Suppressor macrophage treated with lipopolysaccharide for 4 hours (primary cell): ENCODE data around the gene PAK4.
"Not testable (repeated sequence)": the region's sequence is repeated elsewhere in the genome, so short reads cannot be mapped to it uniquely, and the experiment has no call there.

ENCODE experiments used
- DNase-seq: peaks from one replicate; pipeline ENCODE4 v3.0.0-alpha.2; 2020

Gene PAK4

DNA sequence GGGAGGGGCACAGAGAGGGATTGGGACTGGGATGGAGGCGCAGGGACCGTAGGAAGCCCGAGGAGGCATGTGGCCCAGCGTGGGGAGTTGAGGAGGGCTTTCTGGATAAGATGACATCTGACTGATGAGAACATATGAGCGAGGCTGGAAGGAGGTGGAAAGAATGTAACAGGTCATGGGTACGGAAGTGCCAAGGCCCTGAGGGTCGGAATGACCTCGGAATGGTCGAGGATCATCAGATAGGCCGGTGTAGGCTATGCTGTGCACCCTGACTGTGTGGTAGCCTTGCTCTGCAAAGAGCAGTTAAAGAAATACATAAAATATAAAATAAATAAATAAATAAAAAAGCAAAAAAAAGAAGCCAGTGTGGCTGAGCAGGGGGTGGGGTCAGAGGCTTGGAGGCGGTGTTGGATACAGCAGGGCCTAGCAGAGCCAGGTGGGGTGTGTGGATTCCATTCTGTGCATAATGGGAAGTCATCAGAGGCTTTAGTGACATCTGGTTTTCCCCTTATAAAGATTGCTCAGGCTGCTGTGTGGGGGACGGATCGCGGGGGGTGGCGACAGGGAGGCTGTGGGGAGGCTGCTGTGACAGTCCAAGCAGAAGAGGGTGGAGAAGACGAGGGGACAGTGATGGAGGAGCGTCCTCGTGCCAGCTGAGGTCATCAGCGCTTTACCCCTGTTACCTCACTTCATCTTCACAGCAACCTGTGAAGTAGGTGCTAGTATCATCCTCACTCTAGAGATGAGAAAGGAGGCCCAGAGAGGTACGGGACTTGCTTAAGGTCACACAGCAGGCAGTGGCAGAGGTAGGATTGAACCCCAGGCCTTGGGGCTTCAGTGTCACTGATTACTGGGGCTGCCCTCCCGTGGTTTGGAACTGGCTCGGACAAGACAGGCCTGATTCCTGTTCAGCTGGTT lies 5.0 kb downstream of the PAK4 start:
- DNase-seq = no peak

- DNase-seq = no peak
Measured at GRCh38 chr19:39131255-39131755, 5.7 kb downstream of the PAK4 start.

DNA sequence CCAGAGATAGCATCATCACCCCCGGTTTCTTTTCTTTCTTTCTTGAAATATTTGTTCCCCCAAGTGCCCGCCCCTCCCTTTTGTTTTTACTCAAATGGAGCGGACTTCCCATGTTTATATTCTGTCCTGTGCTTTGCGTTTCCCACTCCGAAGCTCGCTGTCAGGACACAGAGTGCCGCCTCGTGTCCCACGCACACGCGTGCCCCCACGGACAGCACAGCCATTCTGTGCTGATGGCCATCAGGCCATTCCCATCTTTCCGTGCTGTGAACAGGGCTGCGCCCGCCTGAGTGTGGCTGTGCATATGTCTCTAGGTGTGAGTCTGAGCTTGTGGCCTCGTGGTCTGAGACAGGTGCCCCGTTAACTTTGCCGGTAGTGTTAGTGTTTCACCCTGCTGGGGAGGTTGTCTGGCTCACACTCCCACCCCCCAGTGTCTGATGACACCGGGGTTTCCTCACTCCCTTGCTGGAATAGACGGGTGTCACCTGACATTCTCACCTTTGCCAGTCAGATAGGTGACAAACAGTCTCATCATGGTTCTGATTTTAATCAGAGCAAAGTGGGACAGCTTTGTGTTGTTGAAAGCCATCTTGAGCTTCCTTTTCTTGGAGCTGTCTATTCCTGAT lies 6.9 kb downstream of the PAK4 start:
- DNase-seq = no peak

- peak; percentile 20 for DNase-seq
Measured at GRCh38 chr19:39133431-39134270, 8.1 kb downstream of the PAK4 start.

DNA sequence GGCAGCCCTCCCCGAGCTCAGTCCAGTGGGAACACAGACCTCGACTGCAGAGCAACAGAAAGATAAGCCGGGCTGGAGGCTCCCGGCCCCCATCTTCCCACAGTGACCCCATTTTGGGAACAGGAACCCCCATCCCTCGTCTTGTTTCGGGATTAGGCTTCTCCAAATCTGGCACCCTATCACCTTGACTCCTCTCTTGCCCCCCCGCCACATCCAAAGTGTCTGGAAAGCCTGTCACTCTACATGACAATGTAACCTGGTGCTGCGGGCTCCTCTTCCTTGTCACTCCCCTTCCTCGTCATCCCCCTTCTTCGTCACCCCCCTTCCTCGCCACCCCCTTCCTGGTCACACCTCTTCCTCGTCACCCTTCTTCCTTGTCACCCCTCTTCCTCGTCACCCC lies 10.1 kb downstream of the PAK4 start:
- no peak for DNase-seq

GRCh38 chr19:39136225-39136940 lies 10.8 kb downstream of the PAK4 start:
- no peak for DNase-seq

GRCh38 chr19:39137131-39137530 lies 11.5 kb downstream of the PAK4 start:
- no peak for DNase-seq

GRCh38 chr19:39138221-39139211 lies 12.9 kb downstream of the PAK4 start:
- DNase-seq = no peak

DNA sequence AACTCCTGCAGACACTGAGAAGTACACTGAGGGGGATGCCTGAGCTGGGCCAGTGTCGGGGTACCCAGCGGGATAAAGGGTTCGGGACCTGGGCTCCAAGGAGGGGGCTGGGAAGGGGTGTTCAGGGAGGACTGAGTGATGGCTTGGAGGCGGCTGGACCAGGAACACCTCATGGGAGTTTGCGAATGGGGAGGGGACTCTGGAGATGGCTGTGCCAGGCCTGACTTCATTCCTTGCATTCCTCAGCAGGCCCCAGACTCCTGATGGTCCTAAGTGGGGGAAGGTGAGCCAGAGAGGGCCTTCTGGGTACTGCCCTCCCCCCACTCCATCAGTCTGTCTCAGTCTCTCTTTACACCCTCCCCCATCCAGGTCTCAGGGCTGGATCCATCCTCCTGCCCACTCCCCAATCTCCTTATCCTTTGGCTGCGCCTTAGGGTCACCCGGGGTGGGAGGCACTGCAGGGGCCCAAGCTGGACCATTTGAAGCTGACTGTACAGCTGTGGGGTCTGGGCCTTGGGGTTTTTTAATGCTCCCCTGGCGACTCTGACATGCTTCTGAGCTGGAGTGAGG lies 13.8 kb downstream of the PAK4 start:
- DNase-seq = no peak

GRCh38 chr19:39139971-39140453 lies 14.4 kb downstream of the PAK4 start:
- DNase-seq = no peak

DNA sequence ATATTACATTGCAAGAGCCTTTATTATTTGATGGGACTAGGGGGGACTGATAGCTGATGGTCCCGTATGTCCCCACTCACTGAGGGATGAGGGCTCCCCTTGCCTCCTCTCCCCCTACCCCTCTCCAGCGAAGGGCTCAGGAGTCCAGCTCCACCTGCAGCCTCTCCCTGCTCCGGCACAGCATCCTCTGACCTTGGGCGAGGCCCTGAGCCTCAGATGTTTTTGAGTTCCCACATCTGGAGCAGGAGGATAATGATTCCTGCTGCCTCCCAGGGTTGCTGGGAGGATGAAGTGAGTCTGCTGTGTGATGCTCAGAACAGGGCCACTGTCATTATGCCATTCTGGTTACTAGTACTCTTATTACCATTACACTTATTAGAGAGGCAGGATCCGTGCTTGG lies 15.0 kb downstream of the PAK4 start:
- no peak for DNase-seq

DNA sequence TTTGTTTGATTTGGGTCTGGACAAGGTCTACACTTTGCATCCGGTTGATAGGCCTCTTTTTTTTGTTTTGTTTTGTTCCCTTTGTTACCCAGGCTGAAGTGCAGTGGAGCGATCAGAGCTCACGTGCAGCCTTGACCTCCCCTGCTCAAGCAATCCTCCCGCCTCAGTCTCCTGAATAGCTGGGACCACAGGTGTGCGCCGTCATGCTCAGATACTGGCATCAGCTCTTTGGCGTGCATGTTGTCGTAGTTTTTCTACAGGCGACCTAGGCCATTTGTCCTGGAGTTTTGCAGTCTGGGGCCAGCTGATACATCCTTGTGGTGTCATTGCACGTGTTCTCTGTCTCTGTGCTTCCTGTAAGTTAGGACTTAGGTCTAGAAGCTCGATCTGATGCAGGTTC lies 16.3 kb downstream of the PAK4 start:
- DNase-seq = no peak

- peak; percentile 31 for DNase-seq
Measured at GRCh38 chr19:39142630-39143029, 17.0 kb downstream of the PAK4 start.

DNA sequence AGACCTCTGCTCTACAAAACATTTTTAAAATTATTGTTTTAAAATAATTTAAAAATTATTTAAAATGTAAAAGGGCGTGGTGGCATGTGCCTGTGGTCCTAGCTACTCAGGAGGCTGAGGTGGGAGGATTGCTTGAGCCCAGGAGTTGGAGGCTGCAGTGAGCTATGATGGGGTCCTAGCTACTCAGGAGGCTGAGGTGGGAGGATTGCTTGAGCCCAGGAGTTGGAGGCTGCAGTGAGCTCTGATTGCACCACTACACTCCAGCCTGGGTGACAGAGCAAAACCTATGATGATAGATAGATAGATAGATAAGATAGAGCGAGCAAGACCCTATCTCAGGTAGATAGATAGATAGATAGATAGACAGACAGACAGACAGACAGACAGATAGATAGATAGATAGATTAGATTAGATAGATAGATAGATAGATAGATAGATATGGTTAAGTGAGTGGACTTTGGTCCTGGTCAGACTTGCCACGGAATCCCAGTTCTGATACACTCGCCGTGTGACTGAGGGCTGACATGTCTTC lies 18.2 kb downstream of the PAK4 start:
- not testable (repeated sequence) for DNase-seq

DNA sequence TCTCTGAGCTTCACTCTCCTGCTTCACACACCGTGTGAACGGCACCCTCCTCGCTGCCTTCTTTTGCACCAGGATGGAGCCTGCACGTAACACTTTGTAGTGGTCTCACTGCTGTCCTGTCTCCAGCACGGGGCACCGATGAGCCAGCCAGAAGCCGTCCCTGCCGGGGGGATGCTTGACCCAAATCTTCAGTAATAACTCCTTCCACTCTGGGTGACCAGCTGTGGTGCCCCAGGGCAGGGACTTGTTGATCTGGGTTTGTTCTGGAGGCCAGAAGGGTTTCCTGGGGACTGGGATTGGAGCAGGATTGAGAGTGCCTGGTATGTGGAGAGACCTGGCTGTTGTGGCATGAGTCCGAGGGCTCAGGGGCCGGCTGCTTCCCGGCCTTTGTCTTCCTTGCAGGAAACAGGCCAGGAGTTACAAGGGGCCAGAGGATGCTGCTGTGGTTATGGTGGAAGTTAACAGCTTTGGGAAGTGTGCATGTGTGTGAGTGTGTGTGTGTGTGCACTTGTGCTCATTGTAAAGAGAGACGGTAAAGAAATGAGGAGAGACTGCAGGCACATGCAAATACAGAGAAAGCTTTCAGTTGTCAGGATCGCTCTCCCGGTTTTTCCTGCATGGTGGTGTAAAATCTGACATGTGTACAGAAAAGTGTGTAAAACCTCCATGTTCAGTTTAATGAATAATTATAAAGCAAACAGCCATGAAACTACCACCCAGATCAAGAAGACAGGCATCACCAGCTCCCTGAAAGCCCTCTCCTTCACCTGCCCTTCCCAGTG lies 18.9 kb downstream of the PAK4 start:
- no peak for DNase-seq

DNA sequence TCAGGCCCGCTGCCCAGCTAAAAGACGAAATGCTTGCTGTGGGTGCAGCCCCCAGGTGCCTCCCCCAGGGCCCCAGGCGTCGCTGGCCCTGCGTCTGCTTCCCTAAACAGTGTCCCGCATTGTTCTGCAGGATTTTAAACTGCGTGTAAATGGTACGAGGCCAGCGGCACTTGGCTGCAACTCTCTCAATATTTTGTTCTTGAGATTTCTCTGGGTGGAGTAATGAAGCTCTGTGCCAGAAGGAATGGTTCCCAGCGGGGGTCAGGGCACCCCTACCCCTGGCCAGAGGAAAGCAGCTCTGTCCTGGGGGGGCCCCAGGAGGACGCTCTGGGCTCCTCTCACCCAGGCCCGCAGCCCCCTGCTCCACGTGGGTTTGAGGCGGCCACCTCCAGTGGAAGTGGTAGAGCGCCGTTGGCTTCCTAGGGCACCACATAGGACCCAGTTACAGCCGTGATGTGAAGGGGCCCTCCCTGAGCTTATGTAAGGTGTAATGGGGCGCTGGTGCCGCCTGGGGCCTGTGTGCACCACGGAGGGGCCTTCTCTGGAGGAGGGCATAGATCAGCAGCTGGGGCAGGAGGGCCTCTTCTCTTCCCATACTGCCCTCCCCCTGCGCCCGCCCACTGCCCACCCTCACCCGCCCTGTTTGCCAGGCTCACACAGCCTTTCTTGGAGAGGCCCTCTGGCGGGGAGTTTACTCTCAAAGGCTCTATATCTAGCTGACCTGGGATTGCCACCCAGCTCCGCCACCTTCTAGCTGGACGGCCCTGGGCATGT lies 19.8 kb downstream of the PAK4 start:
- DNase-seq = no peak

DNA sequence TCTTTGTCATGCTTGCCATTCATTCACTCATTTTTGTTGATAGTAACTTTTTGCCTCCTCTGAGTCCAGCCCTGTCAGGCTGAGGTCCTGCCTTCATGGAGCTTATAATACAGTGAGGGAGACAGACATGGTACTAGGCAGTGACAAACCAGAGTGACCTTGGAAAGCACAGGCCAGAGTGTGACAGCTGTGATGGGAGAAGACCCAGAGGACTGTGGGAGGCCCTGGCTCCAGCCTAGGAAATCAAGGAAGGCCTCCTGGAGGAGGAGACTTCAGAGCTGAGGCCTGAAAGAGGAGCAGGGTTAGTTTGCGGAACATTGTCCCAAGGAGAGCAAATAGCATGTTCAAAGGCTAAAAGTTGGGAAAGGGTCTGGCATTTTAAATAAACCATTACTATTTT lies 20.5 kb downstream of the PAK4 start:
- DNase-seq = no peak

- no peak for DNase-seq
Measured at GRCh38 chr19:39146686-39147450, 21.3 kb downstream of the PAK4 start.
